ENCODE measurements around the gene SCMH1.

Gene SCMH1

DNA sequence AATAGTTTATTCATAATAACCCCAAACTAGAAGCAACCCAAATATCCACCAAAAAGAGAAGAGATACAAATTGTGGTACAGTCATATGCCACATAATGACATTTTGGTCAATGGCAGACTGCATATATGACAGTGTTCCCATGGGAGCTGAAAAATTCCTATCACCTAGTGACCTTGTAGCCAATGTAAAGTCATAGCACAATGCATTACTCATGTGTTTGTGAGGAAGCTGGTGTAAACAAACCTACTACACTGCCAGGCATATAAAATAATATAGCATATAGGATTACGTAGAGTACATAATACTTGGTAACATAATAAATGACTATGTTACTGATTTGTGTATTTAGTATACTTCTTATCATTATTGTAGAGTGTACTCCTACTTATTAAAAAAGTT, 191.1 kb downstream of the SCMH1 start:
- TF ChIP-seq TAF1 (IDR thresholded peaks at IDR 0.05; ENCODE audit: low read depth, low read length), result no peak
- no peak for TF ChIP-seq SPI1 (IDR thresholded peaks at IDR 0.05; ENCODE audit: low read depth, low read length)
- no peak for TF ChIP-seq POLR2AphosphoS5 (IDR thresholded peaks at IDR 0.05; ENCODE audit: low read depth, low read length)
- no peak for TF ChIP-seq POU2F2 (IDR thresholded peaks at IDR 0.05; ENCODE audit: low read depth, low read length)
- no peak for TF ChIP-seq POLR2A (IDR thresholded peaks at IDR 0.05; ENCODE audit: low read depth, low read length)
- TF ChIP-seq PAX5 (IDR thresholded peaks at IDR 0.05; ENCODE audit: insufficient read depth, low read length, severe bottlenecking), result no peak
- FAIRE-seq (no peak), DNase-seq (ENCODE audit: insufficient read length, low spot score) (no peak)

DNA sequence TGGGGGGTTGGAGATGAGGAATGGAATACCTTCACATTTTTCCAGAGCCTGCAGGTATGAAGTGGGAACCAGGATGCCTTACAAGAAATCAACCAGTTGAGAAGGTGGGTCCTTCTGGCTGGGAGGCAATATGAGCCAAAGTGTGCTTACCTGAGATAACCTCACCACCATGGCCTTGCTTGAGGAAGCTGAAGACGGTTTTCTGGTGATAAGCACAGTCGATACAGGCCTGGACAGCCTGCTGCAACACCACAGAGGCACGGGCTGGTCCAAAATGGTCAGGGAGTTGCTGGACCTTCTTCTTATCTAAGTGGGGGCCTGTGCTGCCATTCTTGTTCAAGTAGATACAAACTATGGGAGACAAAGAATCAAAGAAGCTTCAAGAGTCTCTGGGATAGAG, 193.6 kb downstream of the SCMH1 start:
- TF ChIP-seq POLR2A (IDR thresholded peaks at IDR 0.05; ENCODE audit: low read depth, low read length), result no peak
- no peak for TF ChIP-seq PAX5 (IDR thresholded peaks at IDR 0.05; ENCODE audit: insufficient read depth, low read length, severe bottlenecking)
- TF ChIP-seq TAF1 (IDR thresholded peaks at IDR 0.05; ENCODE audit: low read depth, low read length), result no peak
- no peak for TF ChIP-seq SPI1 (IDR thresholded peaks at IDR 0.05; ENCODE audit: low read depth, low read length)
- no peak for TF ChIP-seq POU2F2 (IDR thresholded peaks at IDR 0.05; ENCODE audit: low read depth, low read length)
- no peak for TF ChIP-seq POLR2AphosphoS5 (IDR thresholded peaks at IDR 0.05; ENCODE audit: low read depth, low read length)
- DNase-seq (ENCODE audit: insufficient read length, low spot score), result no peak
- no peak for FAIRE-seq

DNA sequence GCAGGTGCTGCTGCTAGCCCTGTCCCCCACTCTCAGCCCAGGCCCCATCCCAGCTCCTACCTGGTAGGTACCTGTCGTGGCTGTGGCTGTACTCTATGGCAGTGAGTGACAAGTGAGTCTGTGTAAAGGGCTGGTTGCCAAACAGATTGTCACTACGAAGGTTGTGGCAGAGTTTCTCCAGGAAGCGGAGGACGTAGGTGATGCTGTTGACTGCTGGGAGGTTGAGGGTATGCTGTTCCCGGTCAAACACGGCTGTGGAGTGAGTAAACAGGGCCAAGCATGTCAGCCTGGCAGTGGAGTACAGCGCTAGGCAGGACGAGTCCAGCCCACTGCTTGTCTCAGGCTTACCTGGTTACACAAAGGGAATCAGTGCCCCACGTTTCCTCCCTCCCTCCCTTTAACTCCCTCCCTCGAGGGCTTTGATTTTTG, 195.7 kb downstream of the SCMH1 start:
- no peak for DNase-seq (ENCODE audit: insufficient read length, low spot score)
- no peak for FAIRE-seq
- TF ChIP-seq POU2F2 (IDR thresholded peaks at IDR 0.05; ENCODE audit: low read depth, low read length), result no peak
- no peak for TF ChIP-seq TAF1 (IDR thresholded peaks at IDR 0.05; ENCODE audit: low read depth, low read length)
- TF ChIP-seq POLR2AphosphoS5 (IDR thresholded peaks at IDR 0.05; ENCODE audit: low read depth, low read length), result no peak
- no peak for TF ChIP-seq SPI1 (IDR thresholded peaks at IDR 0.05; ENCODE audit: low read depth, low read length)
- no peak for TF ChIP-seq PAX5 (IDR thresholded peaks at IDR 0.05; ENCODE audit: insufficient read depth, low read length, severe bottlenecking)
- TF ChIP-seq POLR2A (IDR thresholded peaks at IDR 0.05; ENCODE audit: low read depth, low read length), result no peak

DNA sequence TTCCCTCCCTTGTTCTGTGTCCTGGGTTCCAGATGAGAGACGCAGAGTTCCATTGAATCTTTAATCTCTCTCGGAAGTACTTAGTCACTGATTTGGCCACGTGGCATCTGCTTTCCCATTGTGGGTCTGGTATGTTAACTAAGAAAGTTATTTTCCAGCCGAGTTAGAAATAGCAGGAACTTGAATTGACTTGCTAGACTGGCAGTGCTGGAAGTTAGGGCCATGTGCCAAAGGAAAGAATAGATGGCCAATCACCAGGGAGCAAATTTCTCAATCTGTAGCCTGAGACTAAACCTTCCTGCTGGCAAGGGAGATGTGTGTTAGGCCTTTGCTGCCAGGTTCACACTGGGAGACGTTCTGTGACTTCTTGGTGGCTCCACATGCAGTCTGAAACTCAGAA, 196.4 kb downstream of the SCMH1 start:
- TF ChIP-seq POLR2A (IDR thresholded peaks at IDR 0.05; ENCODE audit: low read depth, low read length) (no peak), TAF1 (IDR thresholded peaks at IDR 0.05; ENCODE audit: low read depth, low read length) (no peak), PAX5 (IDR thresholded peaks at IDR 0.05; ENCODE audit: insufficient read depth, low read length, severe bottlenecking) (no peak)
- FAIRE-seq, result no peak
- no peak for DNase-seq (ENCODE audit: insufficient read length, low spot score)

DNA sequence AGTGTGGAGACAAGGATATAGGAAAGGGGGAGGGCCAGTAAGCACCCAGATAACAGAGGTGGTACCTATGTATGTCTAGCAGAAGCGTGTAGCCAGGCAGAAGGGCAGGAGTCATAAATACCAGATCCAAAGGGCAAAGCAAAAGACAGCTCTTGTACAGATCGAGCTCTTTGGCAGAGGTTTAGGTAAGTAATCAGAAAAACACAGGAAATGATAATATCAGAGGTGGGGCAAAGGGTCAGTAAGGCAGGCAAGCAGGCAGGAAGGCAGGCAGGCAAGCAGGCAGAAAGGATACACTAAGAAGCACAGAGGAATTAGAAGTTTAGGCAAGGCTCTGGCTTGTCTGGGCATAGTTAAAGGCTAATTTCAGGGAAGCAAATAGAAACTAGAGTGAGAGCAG, 197.9 kb downstream of the SCMH1 start:
- no peak for DNase-seq (ENCODE audit: insufficient read length, low spot score)
- TF ChIP-seq POLR2AphosphoS5 (IDR thresholded peaks at IDR 0.05; ENCODE audit: low read depth, low read length) (no peak), POLR2A (IDR thresholded peaks at IDR 0.05; ENCODE audit: low read depth, low read length) (no peak), SPI1 (IDR thresholded peaks at IDR 0.05; ENCODE audit: low read depth, low read length) (no peak), PAX5 (IDR thresholded peaks at IDR 0.05; ENCODE audit: insufficient read depth, low read length, severe bottlenecking) (no peak), POU2F2 (IDR thresholded peaks at IDR 0.05; ENCODE audit: low read depth, low read length) (no peak), TAF1 (IDR thresholded peaks at IDR 0.05; ENCODE audit: low read depth, low read length) (no peak)
- FAIRE-seq, result no peak

DNA sequence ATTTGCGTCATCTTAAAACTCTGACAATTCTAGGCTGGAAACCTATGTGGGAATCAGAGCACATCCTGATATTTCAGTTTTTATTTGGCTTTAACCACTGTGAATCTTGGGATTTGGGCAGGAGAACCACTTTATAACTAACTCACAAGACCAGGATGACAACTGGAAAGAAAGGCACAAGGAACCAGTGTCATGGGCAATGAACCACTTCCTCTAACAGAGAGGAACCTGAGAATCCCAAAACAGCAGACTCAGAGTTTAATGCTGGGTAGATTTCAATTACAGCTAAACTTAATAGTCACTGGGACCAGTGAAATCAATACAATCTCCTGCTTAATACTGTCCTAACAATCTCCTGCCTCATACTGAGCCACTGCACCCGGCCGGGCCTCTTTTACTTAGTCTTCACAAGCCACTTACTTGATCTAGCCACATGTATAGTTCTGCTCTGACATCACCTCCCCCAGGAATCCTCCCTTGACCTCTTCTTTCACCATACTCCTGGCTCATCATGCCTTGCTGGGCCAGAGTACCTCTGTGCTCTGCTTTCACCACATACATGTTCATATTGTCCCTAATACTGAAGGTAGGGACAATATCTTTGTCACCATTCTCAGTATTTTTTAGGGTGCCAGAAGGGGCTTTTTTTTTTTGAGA, 200.4 kb downstream of the SCMH1 start:
- TF ChIP-seq POLR2A (IDR thresholded peaks at IDR 0.05; ENCODE audit: low read depth, low read length) (no peak), SPI1 (IDR thresholded peaks at IDR 0.05; ENCODE audit: low read depth, low read length) (no peak)
- FAIRE-seq (no peak), DNase-seq (ENCODE audit: insufficient read length, low spot score) (no peak)

DNA sequence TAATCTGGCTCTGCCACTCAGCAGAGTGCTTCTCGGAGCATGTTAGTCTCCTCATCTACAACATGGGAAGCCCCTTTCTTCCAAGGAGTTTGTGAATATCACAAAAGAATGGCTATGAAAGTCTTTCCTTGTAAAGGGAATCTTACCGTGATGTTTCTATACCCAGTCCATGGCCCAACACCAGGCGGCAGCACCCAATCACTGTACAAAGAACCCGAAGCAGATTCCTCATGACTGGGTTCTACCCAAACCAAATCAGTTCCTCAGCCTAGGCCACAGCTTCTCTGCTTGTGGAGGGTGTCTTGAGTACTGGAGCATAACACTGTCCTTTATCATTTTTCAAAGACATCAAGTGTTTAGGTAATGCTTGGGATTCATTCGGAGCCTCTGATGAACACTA, 204.0 kb downstream of the SCMH1 start:
- TF ChIP-seq POU2F2 (IDR thresholded peaks at IDR 0.05; ENCODE audit: low read depth, low read length), result no peak
- TF ChIP-seq PAX5 (IDR thresholded peaks at IDR 0.05; ENCODE audit: insufficient read depth, low read length, severe bottlenecking), result no peak
- no peak for TF ChIP-seq POLR2A (IDR thresholded peaks at IDR 0.05; ENCODE audit: low read depth, low read length)
- no peak for TF ChIP-seq SPI1 (IDR thresholded peaks at IDR 0.05; ENCODE audit: low read depth, low read length)
- no peak for TF ChIP-seq POLR2AphosphoS5 (IDR thresholded peaks at IDR 0.05; ENCODE audit: low read depth, low read length)
- TF ChIP-seq TAF1 (IDR thresholded peaks at IDR 0.05; ENCODE audit: low read depth, low read length), result no peak
- DNase-seq (ENCODE audit: insufficient read length, low spot score) (no peak), FAIRE-seq (no peak)

DNA sequence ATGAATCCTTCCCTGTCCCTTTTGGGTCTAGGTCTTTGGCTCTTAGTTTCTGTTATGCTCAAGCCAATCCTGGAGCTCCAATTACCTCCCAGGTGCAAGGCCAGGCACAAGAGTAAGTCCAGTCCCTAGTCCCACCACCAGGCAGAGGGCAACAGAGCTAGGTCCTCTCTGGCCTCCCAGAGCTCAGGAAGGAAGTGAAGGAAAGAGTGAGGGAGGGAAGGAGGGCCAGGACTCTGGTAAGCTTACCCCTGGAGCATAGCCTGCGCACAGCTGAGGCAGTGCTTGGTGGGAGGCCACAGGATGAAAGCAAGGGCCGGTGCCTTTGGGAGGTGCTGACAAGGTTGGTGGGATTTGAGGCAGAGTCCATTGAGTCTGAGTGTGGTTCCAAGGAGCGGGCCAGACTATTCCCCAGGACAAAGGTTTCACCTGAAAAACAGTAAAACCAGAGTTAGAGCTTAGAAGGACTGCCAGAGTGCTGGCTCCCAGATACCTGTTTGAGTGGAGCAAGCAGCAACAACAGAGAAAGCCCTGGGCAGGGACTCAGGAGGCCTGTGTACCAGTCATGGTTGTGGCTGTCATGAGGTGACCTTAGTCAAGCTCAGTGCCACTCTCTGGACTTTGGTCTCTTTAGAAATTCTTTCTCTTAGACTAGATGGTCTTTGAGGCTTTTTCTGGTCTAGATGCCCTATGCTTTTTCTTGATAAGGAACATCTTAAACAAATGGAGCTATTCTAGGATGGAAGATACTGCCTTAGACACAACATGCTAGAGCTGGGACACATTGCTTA, 204.8 kb downstream of the SCMH1 start:
- FAIRE-seq (no peak), DNase-seq (ENCODE audit: insufficient read length, low spot score) (no peak)
- TF ChIP-seq POU2F2 (IDR thresholded peaks at IDR 0.05; ENCODE audit: low read depth, low read length) (no peak), TAF1 (IDR thresholded peaks at IDR 0.05; ENCODE audit: low read depth, low read length) (no peak), POLR2A (IDR thresholded peaks at IDR 0.05; ENCODE audit: low read depth, low read length) (no peak), POLR2AphosphoS5 (IDR thresholded peaks at IDR 0.05; ENCODE audit: low read depth, low read length) (no peak), SPI1 (IDR thresholded peaks at IDR 0.05; ENCODE audit: low read depth, low read length) (no peak)

DNA sequence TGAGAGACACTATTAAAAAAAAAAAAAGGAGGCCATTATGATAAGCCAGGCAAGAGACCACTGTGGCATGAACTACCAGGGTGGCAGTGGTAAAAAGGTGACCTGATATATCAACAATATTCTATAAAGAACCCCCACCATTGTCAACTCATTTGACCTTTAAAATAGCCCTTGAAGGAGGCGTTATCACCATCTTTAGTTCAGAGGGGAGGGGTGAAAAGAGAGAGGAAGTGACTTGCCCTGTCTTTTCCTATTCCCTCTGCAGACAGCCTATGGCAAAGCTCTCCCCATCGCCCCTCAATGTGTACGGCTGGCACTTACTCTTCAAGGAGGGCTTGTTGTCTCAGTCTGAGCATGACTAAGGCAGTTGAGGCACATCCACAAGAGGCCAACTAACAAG, 208.8 kb downstream of the SCMH1 start:
- FAIRE-seq, result no peak
- TF ChIP-seq SPI1 (IDR thresholded peaks at IDR 0.05; ENCODE audit: low read depth, low read length), result no peak
- TF ChIP-seq POU2F2 (IDR thresholded peaks at IDR 0.05; ENCODE audit: low read depth, low read length), result no peak
- TF ChIP-seq POLR2A (IDR thresholded peaks at IDR 0.05; ENCODE audit: low read depth, low read length), result no peak
- TF ChIP-seq PAX5 (IDR thresholded peaks at IDR 0.05; ENCODE audit: insufficient read depth, low read length, severe bottlenecking), result no peak
- TF ChIP-seq POLR2AphosphoS5 (IDR thresholded peaks at IDR 0.05; ENCODE audit: low read depth, low read length), result no peak
- no peak for TF ChIP-seq TAF1 (IDR thresholded peaks at IDR 0.05; ENCODE audit: low read depth, low read length)
- DNase-seq (ENCODE audit: insufficient read length, low spot score), result no peak

DNA sequence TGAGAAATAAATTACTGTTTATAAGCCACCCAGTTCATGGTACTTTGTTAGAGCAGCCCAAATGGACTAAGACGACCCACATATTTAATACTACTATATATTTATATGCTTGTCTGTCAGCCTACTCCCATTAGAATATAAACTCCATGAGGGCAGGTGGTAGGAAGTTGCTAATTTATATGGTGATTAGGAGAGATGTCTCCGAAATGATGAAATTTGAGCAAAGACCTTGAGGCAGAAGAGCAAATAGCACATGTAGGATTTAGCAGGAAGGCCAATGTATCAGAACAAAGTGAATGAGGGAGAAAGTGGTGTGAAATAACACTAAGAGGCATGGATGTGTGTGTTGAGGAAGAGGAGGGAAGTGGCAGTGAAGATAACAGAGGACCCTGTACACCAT, 210.0 kb downstream of the SCMH1 start:
- FAIRE-seq (no peak), DNase-seq (ENCODE audit: insufficient read length, low spot score) (no peak)
- TF ChIP-seq PAX5 (IDR thresholded peaks at IDR 0.05; ENCODE audit: insufficient read depth, low read length, severe bottlenecking) (no peak), POLR2A (IDR thresholded peaks at IDR 0.05; ENCODE audit: low read depth, low read length) (no peak), TAF1 (IDR thresholded peaks at IDR 0.05; ENCODE audit: low read depth, low read length) (no peak), POU2F2 (IDR thresholded peaks at IDR 0.05; ENCODE audit: low read depth, low read length) (no peak), SPI1 (IDR thresholded peaks at IDR 0.05; ENCODE audit: low read depth, low read length) (no peak), POLR2AphosphoS5 (IDR thresholded peaks at IDR 0.05; ENCODE audit: low read depth, low read length) (no peak)
